ENCODE measurements around the gene PRKCA.

PRKCA gene

DNA sequence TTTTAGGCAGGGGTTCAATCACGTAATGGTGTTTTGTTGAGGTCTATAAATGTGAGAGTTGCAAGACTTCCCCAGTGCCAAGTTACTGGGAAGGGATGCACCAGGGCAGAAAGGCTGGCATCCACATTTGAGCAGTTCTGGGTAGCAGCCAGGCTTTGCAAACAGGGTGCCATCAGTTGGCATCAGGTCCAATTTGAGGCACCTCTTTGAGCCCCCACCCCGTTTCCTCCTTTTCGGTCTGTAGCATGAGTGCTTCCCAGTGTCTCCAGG lies 389.9 kb downstream of the PRKCA start:
- Histone ChIP-seq H3K9me3 (ENCODE audit: control insufficient read depth, insufficient read depth, low read length) (no peaks in the 10 kb centered on the region), H4K20me1 (ENCODE audit: control insufficient read depth, insufficient read depth, low read depth, low read length) (no peaks in the 10 kb centered on the region), H3K4me2 (ENCODE audit: low read length) (no peak overlapping the region), H3K4me1 (ENCODE audit: control insufficient read depth, low read length) (peaks cover 14% of the 10 kb centered on the region), H3F3A (ENCODE audit: control insufficient read depth, insufficient read depth) (no peaks in the 10 kb centered on the region), H3K36me3 (ENCODE audit: control insufficient read depth, low read length) (peaks cover 2% of the 10 kb centered on the region; the same call in 1 of the 2 replicates), H3K4me3 (ENCODE audit: low read length) (no peak overlapping the region), H3K79me2 (ENCODE audit: control insufficient read depth, low read length) (no peaks in the 10 kb centered on the region), H3K9me2 (replicated peaks; ENCODE audit: control insufficient read depth, low read length) (no peaks in the 10 kb centered on the region), H3K27ac (ENCODE audit: low read depth, low read length) (no peak overlapping the region), H3K27me3 (ENCODE audit: control insufficient read depth, low read length) (no peaks in the 10 kb centered on the region)
- TF ChIP-seq, protein P1, sequence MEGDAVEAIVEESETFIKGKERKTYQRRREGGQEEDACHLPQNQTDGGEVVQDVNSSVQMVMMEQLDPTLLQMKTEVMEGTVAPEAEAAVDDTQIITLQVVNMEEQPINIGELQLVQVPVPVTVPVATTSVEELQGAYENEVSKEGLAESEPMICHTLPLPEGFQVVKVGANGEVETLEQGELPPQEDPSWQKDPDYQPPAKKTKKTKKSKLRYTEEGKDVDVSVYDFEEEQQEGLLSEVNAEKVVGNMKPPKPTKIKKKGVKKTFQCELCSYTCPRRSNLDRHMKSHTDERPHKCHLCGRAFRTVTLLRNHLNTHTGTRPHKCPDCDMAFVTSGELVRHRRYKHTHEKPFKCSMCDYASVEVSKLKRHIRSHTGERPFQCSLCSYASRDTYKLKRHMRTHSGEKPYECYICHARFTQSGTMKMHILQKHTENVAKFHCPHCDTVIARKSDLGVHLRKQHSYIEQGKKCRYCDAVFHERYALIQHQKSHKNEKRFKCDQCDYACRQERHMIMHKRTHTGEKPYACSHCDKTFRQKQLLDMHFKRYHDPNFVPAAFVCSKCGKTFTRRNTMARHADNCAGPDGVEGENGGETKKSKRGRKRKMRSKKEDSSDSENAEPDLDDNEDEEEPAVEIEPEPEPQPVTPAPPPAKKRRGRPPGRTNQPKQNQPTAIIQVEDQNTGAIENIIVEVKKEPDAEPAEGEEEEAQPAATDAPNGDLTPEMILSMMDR (IDR thresholded peaks at IDR 0.05; ENCODE audit: low read depth, low read length, poor library complexity, severe bottlenecking) = no peak
- no peak for TF ChIP-seq EZH2phosphoT487 (IDR thresholded peaks at IDR 0.05; ENCODE audit: borderline replicate concordance, low read length)

DNA sequence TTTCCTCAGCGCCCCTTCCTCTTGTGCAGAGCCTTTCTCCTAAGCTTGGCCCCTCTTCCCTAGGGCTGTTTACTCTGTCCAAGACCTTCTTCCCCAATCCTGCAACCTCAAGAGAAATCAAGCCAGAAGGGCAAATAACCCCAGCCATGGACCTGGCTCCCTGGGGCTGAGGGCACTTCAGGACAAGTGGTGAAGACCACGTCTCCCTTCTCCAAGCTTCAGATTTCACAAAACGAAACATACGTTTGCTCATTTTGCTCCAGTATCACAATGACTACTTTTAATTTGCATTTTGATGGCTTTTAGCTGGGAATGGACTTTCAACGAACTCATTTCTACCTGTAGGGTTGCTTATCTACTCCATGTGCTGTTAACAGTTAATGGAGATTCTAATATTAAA lies 392.7 kb downstream of the PRKCA start:
- no peaks in the 10 kb centered on the region for H3K27me3 ChIP-seq (ENCODE audit: control insufficient read depth, low read length)
- H3K27ac ChIP-seq (ENCODE audit: low read depth, low read length) = no peak overlapping the region
- no peak overlapping the region for H3K4me2 ChIP-seq (ENCODE audit: low read length)
- no peak for TF ChIP-seq EZH2phosphoT487 (IDR thresholded peaks at IDR 0.05; ENCODE audit: borderline replicate concordance, low read length)
- TF ChIP-seq, protein P1 (IDR thresholded peaks at IDR 0.05; ENCODE audit: low read depth, low read length, poor library complexity, severe bottlenecking) = no peak
- 0 out of 2 replicates have a peak, but pooled peaks cover 2% of the 10 kb centered on the region for H3K9me3 ChIP-seq (ENCODE audit: control insufficient read depth, insufficient read depth, low read length)
- peaks cover 10% of the 10 kb centered on the region for H3K4me1 ChIP-seq (ENCODE audit: control insufficient read depth, low read length)
- H3K4me3 ChIP-seq (ENCODE audit: low read length) = no peak overlapping the region
- no peaks in the 10 kb centered on the region for H3K79me2 ChIP-seq (ENCODE audit: control insufficient read depth, low read length)
- H4K20me1 ChIP-seq (ENCODE audit: control insufficient read depth, insufficient read depth, low read depth, low read length) = no peaks in the 10 kb centered on the region
- no peaks in the 10 kb centered on the region for H3F3A ChIP-seq (ENCODE audit: control insufficient read depth, insufficient read depth)
- no peaks in the 10 kb centered on the region for H3K9me2 ChIP-seq (replicated peaks; ENCODE audit: control insufficient read depth, low read length)
- H3K36me3 ChIP-seq (ENCODE audit: control insufficient read depth, low read length) = peaks cover 8% of the 10 kb centered on the region

DNA sequence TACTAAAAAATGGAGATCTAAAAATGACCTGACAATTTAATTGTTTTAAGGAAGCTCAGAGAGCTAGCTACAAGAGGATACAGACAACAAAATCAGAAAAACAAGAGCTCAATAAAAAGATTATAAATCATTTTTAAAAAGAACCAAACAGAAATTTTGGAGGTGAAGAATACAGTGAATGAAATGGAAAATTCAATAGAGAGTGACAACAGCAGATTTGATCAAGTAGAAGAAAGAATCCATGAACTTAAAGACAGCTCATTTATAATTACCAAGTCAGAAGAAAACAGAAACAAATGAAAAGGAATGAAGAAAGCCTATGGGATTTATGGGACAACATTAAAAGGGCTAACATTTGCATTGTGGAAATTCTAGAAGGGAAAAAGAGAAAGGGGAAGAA lies 395.9 kb downstream of the PRKCA start:
- Histone ChIP-seq H3K4me1 (ENCODE audit: control insufficient read depth, low read length) (no peaks in the 10 kb centered on the region), H3K4me3 (ENCODE audit: low read length) (no peak overlapping the region), H4K20me1 (ENCODE audit: control insufficient read depth, insufficient read depth, low read depth, low read length) (no peaks in the 10 kb centered on the region), H3K9me2 (replicated peaks; ENCODE audit: control insufficient read depth, low read length) (no peaks in the 10 kb centered on the region), H3K27me3 (ENCODE audit: control insufficient read depth, low read length) (no peaks in the 10 kb centered on the region), H3K4me2 (ENCODE audit: low read length) (no peak overlapping the region), H3K79me2 (ENCODE audit: control insufficient read depth, low read length) (no peaks in the 10 kb centered on the region), H3K36me3 (ENCODE audit: control insufficient read depth, low read length) (peaks cover 8% of the 10 kb centered on the region), H3K27ac (ENCODE audit: low read depth, low read length) (no peak overlapping the region), H3F3A (ENCODE audit: control insufficient read depth, insufficient read depth) (no peaks in the 10 kb centered on the region), H3K9me3 (ENCODE audit: control insufficient read depth, insufficient read depth, low read length) (0 out of 2 replicates have a peak, but pooled peaks cover 2% of the 10 kb centered on the region)
- TF ChIP-seq, protein P1 (IDR thresholded peaks at IDR 0.05; ENCODE audit: low read depth, low read length, poor library complexity, severe bottlenecking) = no peak
- no peak for TF ChIP-seq EZH2phosphoT487 (IDR thresholded peaks at IDR 0.05; ENCODE audit: borderline replicate concordance, low read length)

DNA sequence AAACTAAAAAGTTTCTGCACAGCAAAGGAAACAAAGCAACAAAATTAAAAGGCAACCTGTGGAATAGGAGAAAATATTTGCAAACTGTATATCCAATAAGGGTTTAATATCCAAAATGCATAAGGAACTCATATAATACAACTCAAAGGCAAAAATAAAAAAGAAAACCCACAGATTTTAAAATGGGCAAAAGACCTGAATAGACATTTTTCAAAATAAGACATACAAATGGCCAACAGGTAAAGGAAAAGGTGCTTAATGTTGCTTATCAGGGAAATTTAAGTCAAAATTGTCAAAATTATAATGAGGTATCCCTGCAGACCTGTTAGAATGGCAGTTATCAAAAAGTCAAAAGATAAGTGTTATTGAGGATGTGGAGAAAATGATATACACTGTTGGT lies 399.0 kb downstream of the PRKCA start:
- H3K36me3 ChIP-seq (ENCODE audit: control insufficient read depth, low read length) = peaks cover 8% of the 10 kb centered on the region
- no peak overlapping the region for H3K4me3 ChIP-seq (ENCODE audit: low read length)
- H3K4me2 ChIP-seq (ENCODE audit: low read length) = no peak overlapping the region
- H4K20me1 ChIP-seq (ENCODE audit: control insufficient read depth, insufficient read depth, low read depth, low read length) = no peaks in the 10 kb centered on the region
- H3K27me3 ChIP-seq (ENCODE audit: control insufficient read depth, low read length) = no peaks in the 10 kb centered on the region
- H3K27ac ChIP-seq (ENCODE audit: low read depth, low read length) = no peak overlapping the region
- H3K4me1 ChIP-seq (ENCODE audit: control insufficient read depth, low read length) = peaks cover 22% of the 10 kb centered on the region
- no peaks in the 10 kb centered on the region for H3K9me2 ChIP-seq (replicated peaks; ENCODE audit: control insufficient read depth, low read length)
- H3F3A ChIP-seq (ENCODE audit: control insufficient read depth, insufficient read depth) = peaks cover 17% of the 10 kb centered on the region
- H3K9me3 ChIP-seq (ENCODE audit: control insufficient read depth, insufficient read depth, low read length) = 0 out of 2 replicates have a peak, but pooled peaks cover 2% of the 10 kb centered on the region
- TF ChIP-seq, protein P1 (IDR thresholded peaks at IDR 0.05; ENCODE audit: low read depth, low read length, poor library complexity, severe bottlenecking) = no peak
- TF ChIP-seq EZH2phosphoT487 (IDR thresholded peaks at IDR 0.05; ENCODE audit: borderline replicate concordance, low read length) = no peak
- H3K79me2 ChIP-seq (ENCODE audit: control insufficient read depth, low read length) = no peaks in the 10 kb centered on the region

All from DOHH2 (cell line).